ENCODE results near the gene COX4I1. TPM values are rescaled to one million over a fixed set of nuclear protein-coding genes. Genes with fewer than 3 reads are reported as not detected.

The COX4I1 gene
- total RNA-seq, 1 experiment from 2014 or later: 429 TPM

DNA sequence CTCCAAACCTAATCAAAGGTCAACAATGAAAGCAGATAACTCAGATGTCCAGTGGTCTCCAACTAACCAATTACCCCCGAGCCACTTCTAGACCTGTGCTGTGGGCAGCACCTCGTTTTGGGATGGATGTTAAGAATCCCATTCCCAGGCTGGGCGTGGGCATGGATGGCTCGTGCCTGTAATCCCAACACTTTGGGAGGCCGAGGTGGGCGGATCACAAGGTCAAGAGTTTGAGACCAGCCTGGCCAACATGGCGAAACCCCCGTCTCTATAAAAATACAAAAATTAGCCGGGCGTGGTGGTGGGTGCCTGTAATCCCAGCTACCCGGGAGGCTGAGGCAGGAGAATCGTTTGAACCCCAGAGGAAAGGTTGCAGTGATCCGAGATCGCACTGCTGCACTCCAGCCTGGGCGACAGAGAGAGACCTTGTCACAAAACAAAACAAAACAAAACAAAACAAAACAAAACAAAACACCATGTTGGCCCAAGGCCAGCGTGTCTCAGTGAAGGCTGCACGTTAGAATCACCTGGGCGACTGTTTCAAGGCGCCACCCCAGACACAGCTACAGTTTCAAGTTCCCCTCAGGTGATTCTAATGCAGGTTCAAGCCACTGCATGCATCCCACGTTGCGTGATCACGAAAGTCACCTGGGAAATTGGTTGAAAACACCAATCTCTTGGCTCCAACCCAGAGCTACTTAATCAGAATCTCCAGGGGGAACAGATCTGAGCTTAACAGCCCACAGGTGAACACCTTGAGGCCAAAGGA is 21.3 kb downstream of the COX4I1 start:
- H3K27me3 ChIP-seq (ENCODE audit: control insufficient read depth, insufficient read depth, low read length): no peaks in the 10 kb centered on the region
- POLR2A ChIA-PET: no interaction called here
- BruUV-seq (replicated peaks): no TSS peak
- DNase-seq (ENCODE audit: low read depth, low spot score): no peak
- no peak overlapping the region for H3K4me3 ChIP-seq (ENCODE audit: low read depth in 2 of 2, low read length in 2 of 2)
- no peak for ATAC-seq
- CTCF ChIA-PET: interaction anchor here (0.7 to 1.5 kb wide), 6 partner anchors 14 to 195 kb away, joined by 3 to 13 read pairs (median 4); no protein-coding TSS in a partner anchor
- in situ Hi-C loops (cut with HindIII; ENCODE audit: low pct_unique_long_range_greater_than_20kb, low sequenced_read_pairs): no loop called here
- no peaks in the 10 kb centered on the region for H3K4me1 ChIP-seq (ENCODE audit: control insufficient read depth, insufficient read depth, low read length)
- intact Hi-C loops (cut with micrococcal nuclease; ENCODE audit: unreplicated experiment): loop anchor here (1.0 to 10.0 kb wide), 3 partner anchors 74 to 196 kb away; partner anchors contain the start of gene IRF8
- no peaks in the 10 kb centered on the region for H3K9me3 ChIP-seq (ENCODE audit: control insufficient read depth, insufficient read depth, low read depth, low read length)
- TF ChIP-seq POLR2AphosphoS5 (IDR thresholded peaks at IDR 0.05; ENCODE audit: low read depth, low read length) (no peak), SIN3A (IDR thresholded peaks at IDR 0.05; ENCODE audit: borderline replicate concordance, insufficient read depth, low read depth, low read length) (no peak), TCF7L2 (IDR thresholded peaks at IDR 0.05; ENCODE audit: low read depth, low read length) (no peak), REST (IDR thresholded peaks at IDR 0.05; ENCODE audit: insufficient read depth in 1 of 2, low read depth in 2 of 2, low read length in 1 of 2) (no peak)
- TF ChIP-seq, protein P1, sequence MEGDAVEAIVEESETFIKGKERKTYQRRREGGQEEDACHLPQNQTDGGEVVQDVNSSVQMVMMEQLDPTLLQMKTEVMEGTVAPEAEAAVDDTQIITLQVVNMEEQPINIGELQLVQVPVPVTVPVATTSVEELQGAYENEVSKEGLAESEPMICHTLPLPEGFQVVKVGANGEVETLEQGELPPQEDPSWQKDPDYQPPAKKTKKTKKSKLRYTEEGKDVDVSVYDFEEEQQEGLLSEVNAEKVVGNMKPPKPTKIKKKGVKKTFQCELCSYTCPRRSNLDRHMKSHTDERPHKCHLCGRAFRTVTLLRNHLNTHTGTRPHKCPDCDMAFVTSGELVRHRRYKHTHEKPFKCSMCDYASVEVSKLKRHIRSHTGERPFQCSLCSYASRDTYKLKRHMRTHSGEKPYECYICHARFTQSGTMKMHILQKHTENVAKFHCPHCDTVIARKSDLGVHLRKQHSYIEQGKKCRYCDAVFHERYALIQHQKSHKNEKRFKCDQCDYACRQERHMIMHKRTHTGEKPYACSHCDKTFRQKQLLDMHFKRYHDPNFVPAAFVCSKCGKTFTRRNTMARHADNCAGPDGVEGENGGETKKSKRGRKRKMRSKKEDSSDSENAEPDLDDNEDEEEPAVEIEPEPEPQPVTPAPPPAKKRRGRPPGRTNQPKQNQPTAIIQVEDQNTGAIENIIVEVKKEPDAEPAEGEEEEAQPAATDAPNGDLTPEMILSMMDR (IDR thresholded peaks at IDR 0.05): no peak
- H3K36me3 ChIP-seq (ENCODE audit: control insufficient read depth, insufficient read depth, low read length): no peaks in the 10 kb centered on the region
- H3K27ac ChIP-seq (ENCODE audit: low read length): no peak overlapping the region

GRCh38 chr16:85821390-85822135 is 22.1 kb downstream of the COX4I1 start:
- in situ Hi-C loops (cut with HindIII; ENCODE audit: low pct_unique_long_range_greater_than_20kb, low sequenced_read_pairs) (no loop called here), intact Hi-C loops (cut with micrococcal nuclease; ENCODE audit: unreplicated experiment) (loop anchor here (1.0 to 10.0 kb wide), 3 partner anchors 73 to 195 kb away; partner anchors contain the start of gene IRF8)
- Histone ChIP-seq H3K4me1 (ENCODE audit: control insufficient read depth, insufficient read depth, low read length) (no peaks in the 10 kb centered on the region), H3K27me3 (ENCODE audit: control insufficient read depth, insufficient read depth, low read length) (no peaks in the 10 kb centered on the region), H3K4me3 (ENCODE audit: low read depth in 2 of 2, low read length in 2 of 2) (no peak overlapping the region), H3K27ac (ENCODE audit: low read length) (no peak overlapping the region), H3K36me3 (ENCODE audit: control insufficient read depth, insufficient read depth, low read length) (no peaks in the 10 kb centered on the region), H3K9me3 (ENCODE audit: control insufficient read depth, insufficient read depth, low read depth, low read length) (no peaks in the 10 kb centered on the region)
- TF ChIP-seq POLR2AphosphoS5 (IDR thresholded peaks at IDR 0.05; ENCODE audit: low read depth, low read length) (no peak), TCF7L2 (IDR thresholded peaks at IDR 0.05; ENCODE audit: low read depth, low read length) (no peak), REST (IDR thresholded peaks at IDR 0.05; ENCODE audit: insufficient read depth in 1 of 2, low read depth in 2 of 2, low read length in 1 of 2) (no peak), SIN3A (IDR thresholded peaks at IDR 0.05; ENCODE audit: borderline replicate concordance, insufficient read depth, low read depth, low read length) (no peak)
- TF ChIP-seq, protein P1 (IDR thresholded peaks at IDR 0.05): peak; percentile 93
- CTCF ChIA-PET: interaction anchor here (0.7 to 1.5 kb wide), 7 partner anchors 13 to 252 kb away, joined by 3 to 13 read pairs (median 3); no protein-coding TSS in a partner anchor
- no peak for DNase-seq (ENCODE audit: low read depth, low spot score)
- POLR2A ChIA-PET: no interaction called here
- peak; percentile 89 for ATAC-seq
- BruUV-seq (replicated peaks): no TSS peak
